Activated naive CD4-positive, alpha-beta T cell (primary cell): ENCODE data around the gene SAMD10.
"Not testable (repeated sequence)": the region's sequence is repeated elsewhere in the genome, so short reads cannot be mapped to it uniquely, and the experiment has no call there.

Source experiments
- DNase-seq, 4 experiments: peaks; one replicate each; lab custom pipeline; 2025; lab: John Stamatoyannopoulos, UW

The SAMD10 gene

DNA sequence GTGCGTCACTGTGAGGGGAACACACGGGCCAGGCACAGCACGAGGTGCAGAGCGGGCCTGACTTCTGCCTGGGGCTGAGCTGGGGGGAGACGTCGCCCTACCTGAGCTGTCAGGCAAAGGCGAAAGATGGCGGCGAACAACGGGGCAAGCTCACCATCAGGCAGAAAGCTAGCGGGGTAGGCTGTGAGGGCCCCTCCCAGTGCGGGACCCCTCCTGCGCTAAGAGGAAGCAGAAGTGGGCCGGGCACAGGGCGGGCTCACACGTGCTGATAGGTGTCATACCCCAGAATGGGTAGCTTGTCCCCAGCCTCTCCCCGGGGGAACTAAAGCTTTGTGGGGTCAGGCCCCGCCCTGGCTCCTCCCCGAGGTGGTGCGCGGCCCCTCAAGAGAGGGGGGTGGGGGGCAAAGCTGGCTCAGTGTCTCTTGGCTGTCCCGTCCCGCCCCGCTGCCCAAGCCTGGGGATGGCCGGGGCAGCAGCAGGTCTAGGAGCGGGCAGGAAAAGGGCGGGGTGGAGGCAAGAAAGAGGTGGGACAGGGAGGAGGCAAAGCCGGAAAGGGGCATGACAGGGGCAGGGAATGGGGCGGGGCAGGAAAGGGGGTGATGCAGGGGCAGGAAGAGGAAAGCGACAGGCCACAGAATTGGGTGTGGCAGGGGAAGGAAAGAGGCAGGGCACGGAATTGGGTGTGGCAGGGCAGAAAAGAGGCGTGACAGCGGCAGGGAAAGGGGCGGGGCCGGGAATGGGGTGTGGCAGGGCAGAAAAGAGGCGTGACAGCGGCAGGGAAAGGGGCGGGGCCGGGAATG, 38.0 kb downstream of the SAMD10 start:
- DNase-seq = peak in 2 of 4 experiments; percentile 52 to 67

DNA sequence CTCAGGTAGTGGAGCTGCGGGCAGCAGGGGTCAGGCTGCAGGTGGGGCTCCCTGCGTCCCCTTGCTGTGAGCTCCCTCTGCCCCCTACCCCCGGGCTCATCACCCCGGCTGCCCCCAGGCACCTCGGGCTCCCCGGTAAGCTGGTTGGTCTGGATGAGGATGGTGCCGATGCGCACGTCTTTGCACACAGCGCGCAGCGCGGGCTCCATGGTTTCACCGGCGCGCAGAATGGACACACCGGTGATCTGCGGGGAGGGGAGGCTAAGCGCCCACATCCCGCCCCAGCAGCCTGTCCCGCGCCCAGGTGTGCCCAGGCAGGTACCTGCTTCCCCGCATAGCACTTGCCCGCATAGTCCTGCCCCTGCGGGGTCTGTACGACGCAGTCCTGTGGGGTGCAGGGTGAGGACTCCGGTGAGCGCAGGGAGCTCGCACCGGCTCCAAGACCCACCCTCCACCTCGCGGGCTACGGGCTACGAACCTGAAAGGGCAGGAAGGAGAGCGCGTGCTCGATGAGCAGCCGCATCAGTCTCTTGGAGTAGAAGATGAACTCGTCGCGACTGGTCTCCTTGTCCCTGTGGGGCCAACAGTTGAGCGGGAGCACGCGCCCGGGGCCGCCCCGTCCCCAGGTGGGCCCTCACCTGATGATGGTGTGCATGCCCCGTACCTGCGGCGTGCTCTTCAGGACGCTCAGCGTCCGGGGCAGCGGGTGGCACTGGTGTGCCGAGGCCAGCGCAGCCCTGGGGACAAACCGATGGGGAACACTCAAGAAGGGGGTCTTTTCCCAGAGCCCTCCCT, 38.8 kb downstream of the SAMD10 start:
- no peak for DNase-seq

DNA sequence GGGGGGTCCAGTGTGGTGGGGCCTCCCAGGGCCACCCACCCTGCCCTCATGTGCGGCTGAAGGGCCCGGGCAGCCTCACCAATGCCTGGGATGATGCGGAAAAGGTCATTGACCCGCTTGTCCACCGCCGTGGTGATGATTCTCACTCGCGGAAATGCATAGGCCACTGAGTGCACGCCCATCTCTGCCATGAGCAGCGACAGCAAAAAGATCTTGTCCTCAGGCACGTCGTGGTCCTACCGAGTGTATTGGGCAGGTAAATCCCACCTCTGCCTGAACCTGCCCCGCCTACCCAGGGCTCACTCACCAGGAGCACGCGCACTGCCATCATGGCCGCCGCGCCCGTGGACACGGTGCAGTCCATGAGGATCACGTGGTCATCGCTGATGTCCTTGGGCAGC, 39.4 kb downstream of the SAMD10 start:
- DNase-seq = no peak

DNA sequence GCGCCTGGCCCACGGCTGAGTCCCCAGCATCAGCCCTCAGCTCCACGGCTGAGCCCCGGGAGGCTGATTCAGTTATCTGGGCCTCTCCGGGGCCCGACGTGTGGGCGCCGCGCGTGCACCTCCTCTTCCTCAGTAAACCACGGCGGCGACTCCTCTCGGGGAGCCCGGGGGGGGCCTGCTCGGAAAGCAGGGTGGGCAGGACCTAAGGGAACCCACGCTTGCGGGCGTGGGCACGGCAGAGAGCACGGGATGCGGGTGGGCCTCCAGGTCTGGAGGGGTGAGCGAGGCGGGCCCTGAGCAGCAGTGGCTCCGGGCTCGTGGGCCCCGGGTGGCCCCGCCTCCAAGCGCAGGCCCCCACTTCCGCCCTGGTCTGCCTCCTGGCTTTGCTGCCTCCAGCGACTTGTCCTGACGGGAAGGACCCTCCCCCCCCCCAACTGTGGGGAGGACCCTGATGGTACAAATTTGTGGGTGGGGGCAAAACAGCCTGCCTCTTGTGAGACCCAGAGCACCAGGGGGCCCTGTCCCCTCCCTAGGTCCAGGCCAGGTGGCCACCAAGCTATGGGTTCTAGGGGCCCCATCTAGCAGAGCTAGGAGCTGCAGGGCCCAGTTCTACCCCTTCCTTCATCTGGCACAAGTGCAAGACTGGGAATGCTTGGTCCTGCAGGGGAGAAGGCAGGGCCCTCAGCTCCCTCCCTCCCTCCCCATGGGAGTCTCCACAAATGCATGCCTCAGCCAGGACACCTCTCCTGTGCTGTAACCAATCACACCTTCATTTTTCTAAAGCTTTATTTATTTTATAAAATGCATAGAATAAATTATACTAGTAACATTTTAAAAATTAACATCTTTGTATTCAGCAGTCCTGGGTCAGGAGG, 40.1 kb downstream of the SAMD10 start:
- no peak for DNase-seq

DNA sequence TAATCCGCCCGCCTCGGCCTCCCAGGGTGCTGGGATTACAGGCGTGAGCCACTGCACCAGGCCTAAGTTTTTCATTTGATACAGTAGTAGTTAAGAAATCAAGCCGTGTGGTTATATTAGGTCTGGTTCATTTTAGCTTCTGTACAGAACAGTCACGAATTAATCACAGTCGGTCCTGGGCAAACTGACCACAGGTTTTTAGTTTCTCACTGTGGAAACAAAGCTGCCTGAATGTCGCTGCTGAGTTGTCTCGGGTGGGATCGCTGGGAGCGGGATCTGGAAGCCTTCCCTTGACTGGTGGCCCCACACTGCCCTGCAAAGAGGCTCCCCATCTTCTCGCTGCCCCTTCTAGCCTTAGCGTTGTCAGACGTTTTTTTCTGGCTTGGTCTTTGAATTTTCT, 41.8 kb downstream of the SAMD10 start:
- no peak for DNase-seq

DNA sequence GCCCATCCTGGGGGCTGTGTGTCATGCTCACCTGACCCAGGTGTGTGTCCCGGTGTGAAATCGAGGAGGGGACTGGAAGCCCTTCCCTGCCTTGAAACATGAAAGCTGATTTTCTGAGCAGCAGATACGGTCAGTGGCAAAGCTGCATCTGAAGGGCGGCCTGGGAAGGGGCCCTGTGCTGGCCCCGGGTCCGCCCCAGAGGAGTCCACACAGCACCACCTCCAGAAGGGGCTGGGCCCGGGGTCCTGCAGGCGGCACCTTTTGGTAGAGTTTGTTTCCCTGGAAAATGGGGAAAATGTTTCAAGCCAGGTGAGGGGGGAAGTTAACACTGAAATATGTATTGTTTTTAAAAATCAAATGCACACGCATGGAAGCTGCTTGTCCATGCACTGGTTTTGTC, 44.0 kb downstream of the SAMD10 start:
- DNase-seq = no peak

DNA sequence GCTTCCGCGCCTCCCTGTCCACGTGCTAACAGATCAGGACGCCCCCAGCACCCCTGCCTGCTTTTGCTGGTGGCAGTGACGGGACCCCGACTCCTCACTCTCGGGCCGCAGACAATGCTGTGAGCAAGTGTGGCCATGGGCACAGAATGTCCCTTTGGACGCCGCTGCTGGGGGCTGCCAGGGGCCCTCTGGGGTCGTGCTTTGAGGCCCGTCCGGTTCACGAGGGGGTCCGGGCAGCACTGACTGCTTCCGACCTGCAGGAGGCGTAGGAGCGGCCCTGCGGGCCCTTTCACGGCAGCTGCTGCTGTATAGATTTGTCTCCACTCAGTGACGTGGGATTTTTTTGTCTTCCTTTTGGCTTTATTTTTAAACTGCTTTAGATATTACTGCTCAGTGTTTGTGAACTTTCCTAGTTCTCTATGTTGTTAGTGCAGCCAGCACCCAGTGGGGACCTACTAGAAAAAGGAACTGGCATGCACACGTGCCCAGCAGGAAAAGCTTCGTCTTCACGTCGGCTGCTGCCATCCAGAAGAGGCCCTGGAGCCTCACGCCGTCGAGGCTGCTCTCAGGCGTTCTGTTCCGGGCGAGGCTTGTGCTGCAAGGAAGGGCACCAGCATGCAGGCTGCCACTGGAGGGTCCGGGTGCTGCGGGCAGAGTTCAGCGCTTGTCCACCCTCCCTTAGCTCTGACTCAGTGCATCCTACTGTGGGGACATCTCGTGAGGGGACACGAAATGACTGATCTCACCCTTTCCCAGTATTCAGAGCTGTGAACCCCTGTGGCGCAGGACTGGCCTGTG, 45.0 kb downstream of the SAMD10 start:
- no peak for DNase-seq

DNA sequence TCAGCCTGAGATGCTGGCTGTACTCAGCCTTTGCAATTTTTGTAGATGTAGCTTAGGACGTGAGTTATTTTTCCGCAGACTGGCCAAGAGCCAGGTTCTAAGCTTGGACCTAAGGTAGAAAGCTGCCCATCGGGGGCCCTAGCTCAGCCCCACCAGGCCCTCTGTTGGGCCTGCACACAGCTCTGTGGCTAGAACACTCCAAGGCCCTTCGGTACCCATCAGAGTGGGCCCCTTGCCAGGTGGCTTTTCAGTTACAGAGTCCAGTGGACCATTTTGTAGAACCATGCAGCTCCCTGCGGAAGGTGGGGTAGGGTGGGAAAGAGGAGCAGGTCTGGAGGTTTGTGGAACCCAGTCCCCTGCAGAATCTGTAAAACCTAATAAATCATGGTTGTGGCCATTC, 45.8 kb downstream of the SAMD10 start:
- no peak for DNase-seq

DNA sequence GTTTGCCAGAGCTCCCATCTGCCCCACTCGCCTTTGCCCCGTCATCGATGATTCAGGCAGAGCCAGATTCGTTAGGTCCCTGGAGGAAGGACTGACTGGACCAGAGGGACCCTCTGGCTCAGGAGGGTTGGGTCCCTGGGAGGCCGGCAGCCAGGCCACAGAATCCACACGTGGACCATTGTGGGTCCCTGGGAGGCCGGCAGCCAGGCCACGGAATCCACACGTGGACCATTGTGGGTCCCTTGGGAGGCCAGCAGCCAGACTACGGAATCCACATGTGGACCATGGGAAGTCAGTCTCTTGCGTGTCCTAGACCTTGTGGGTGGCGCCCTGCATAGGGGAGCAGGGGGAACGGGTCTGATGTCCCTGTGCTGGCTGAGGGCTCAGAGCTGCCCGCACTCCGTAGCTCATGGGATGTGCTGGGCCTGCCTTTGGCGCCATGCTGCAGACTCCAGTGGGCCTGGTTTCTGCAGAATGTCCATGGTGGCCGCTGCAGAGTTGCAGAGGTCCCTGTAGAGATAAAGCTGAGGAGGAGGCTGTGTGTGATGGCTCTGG, 46.8 kb downstream of the SAMD10 start:
- no peak for DNase-seq

DNA sequence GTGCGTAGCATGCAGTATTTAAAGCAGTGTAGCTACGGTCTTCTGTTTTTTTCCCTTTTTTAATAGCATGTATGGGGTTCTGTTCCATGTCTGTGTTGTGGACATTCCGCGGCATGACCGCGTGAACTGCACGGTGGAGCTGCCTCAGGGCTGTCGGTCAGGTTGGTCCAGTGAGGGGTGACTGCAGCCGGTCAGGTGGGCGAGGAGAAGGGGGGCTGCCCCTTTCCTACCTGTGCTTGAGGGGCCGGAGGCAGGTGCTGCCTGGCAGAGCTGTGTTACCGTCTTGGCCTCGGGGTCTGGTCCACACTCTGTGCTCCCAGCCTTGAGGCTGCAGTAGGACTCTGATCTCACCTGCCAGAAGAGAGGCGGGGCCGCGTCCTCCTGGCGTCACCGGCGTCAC, 47.7 kb downstream of the SAMD10 start:
- DNase-seq = no peak

DNA sequence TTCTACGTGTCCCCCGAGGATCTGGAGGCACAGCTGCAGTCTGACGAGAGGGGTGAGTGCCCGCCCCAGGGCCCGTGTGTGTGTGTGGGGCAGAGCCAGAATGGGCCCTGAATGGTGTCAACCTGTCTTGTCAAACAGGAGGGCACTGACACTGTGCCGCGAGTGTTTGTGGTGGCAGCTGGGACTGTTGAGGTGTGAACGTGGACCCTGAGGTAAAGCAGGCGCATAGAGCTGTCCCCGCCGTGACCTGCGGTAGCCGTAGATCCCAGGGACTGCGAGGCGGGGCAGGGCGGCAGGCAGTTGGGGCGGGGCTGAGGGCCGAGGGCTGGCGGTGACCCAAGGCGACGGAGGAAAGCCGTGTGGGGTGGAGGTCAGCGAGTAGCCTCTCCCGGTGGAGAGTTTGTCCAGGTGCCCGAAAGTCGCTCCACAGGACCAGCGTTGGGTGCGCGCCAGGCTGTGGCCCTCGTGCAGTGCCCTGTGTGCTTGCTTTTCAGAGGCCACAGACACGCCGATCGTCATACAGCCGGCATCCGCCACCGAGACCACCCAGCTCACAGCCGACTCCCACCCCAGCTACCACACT, 48.4 kb downstream of the SAMD10 start:
- no peak for DNase-seq

DNA sequence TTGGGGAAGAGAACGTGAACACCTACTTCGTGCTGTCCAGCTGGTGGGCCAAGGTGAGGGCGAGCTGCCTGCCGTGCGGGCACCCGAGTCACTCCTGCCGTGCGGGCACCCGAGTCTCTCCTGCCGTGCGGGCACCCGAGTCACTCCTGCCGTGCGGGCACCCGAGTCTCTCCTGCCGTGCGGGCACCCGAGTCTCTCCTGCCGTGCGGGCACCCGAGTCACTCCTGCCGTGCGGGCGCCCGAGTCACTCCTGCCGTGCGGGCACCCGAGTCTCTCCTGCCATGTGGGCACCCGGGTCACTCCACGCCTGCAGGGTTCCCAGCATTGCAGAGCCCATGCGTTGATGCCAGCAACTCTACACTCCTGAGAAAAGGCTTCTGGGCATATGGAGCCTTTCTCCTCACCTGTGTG, 50.0 kb downstream of the SAMD10 start:
- DNase-seq = not testable (repeated sequence)

DNA sequence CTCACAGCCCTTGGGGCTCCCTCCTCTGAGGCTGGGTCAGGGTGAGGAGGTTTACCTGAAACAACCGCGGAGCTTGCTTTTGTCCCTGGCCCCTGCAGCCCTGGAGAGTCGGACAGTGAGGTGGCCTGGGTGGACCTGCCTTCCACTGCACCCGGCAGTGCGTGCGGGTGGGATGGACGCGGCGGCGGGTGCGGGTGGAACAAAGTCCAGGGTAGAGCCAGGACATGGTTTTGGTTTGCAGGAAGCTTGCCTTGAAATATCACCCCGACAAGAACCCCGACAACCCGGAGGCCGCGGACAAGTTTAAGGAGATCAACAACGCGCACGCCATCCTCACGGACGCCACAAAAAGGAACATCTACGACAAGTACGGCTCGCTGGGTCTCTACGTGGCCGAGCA, 50.4 kb downstream of the SAMD10 start:
- no peak for DNase-seq

DNA sequence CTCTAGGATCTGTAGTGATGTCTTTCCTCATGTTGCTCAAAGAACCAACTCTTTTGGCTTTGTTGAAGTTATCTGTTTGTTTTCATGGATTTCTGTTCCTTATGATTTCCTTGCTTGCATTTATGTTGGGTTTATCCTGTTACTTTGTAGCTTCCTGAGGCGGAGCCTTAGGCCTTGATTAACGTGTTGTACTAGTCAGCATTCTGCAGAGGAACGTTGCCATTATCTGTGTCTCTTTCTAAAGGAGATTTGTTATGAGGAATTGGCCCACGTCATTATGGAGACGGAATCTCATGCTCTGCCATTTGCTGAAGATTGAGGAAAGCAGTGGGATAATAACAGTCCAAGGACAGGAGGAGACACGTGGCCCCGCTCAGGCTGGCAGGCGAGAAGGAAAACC, 53.1 kb downstream of the SAMD10 start:
- DNase-seq = no peak

DNA sequence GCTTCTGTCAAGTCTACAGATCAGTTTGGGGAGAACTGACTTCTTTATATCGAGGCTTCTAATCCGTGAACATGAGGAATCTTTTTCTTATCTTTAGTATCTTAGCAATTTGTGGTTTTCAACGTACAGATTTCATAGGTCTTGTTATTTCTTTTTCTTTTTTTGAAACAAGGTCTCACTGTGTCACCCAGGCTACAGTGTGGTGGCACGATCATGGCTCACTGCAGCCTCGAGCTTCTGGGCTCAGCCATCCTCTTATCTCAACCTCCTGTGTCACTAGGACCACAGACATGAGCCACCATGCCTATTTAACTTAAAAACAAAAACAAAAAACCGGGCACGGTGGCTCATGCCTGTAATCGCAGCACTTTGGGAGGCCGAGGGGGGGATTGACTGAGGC, 55.2 kb downstream of the SAMD10 start:
- no peak for DNase-seq
